Transverse colon (tissue), 4 donors: ENCODE measurements around the gene RASL12. TPM values are rescaled to one million over a fixed set of nuclear protein-coding genes. Genes with fewer than 3 reads are reported as not detected.

ENCODE experiments used
- DNase-seq: peaks from one replicate; pipeline ENCODE4 v3.0.0-alpha.2; 2019
- H3K27ac ChIP-seq, 4 donors: fragments of 200-600 bp; sonication (generic); 2 replicates each; pipeline ENCODE4 v1.5.1; 2016 to 2018; ENCODE audit warnings: inconsistent platforms in 4 of 4
- H3K27me3 ChIP-seq: fragments of 200-600 bp; sonication (generic); 2 replicates; pipeline ENCODE4 v1.5.1; 2017; ENCODE audit warnings: inconsistent platforms
- H3K36me3 ChIP-seq, 4 donors: fragments of 200-600 bp; sonication (generic); 2 replicates each; pipeline ENCODE4 v1.5.1; 2017 to 2019; ENCODE audit warnings: inconsistent platforms in 4 of 4
- H3K4me1 ChIP-seq, 4 donors: fragments of 200-600 bp; sonication (generic); 2 replicates each; pipeline ENCODE4 v1.5.1; 2017 to 2020; ENCODE audit warnings: inconsistent platforms in 4 of 4
- H3K4me3 ChIP-seq, 4 donors: fragments of 200-600 bp; sonication (generic); 1 replicate in 1 of 4; 2 replicates in 3 of 4; pipeline versions ENCODE4 v1.5.1 to v1.6.1; 2017 to 2019; ENCODE audit warnings: inconsistent platforms in 4 of 4
- H3K9me3 ChIP-seq, 2 donors: fragments of 200-600 bp; sonication (generic); 2 replicates each; pipeline ENCODE4 v1.5.1; 2017 to 2019; ENCODE audit warnings: inconsistent platforms in 2 of 2
- CTCF ChIP-seq, 5 experiments: fragments of 200-600 bp in 3 of 5; fragments of 450-650 bp in 2 of 5; sonication (generic) in 3 of 5; IDR thresholded peaks; 1 replicate in 2 of 5; 2 replicates in 3 of 5; pipeline ENCODE4 v1.5.1; 2016 to 2017; ENCODE audit warnings: antibody characterized with exemption in 5 of 5, inconsistent platforms in 3 of 5, mild to moderate bottlenecking in 2 of 5, moderate library complexity in 1 of 5
- EP300 ChIP-seq: sonication (generic); formaldehyde crosslinking; IDR thresholded peaks from one replicate; pipeline ENCODE4 v1.6.1; 2017; ENCODE audit warnings: antibody characterized with exemption, low read depth
- POLR2A ChIP-seq: fragments of 450-650 bp; IDR thresholded peaks from one replicate; pipeline ENCODE4 v1.6.1; 2016; ENCODE audit warnings: antibody characterized with exemption, mild to moderate bottlenecking, moderate library complexity
- POLR2AphosphoS5 ChIP-seq, 3 donors: sonication (generic); formaldehyde crosslinking; IDR thresholded peaks; one replicate each; pipeline ENCODE4 v1.6.1; 2016; ENCODE audit warnings: antibody characterized with exemption in 3 of 3
- WGBS, 2 donors: methylation state at CpG; one replicate each; pipeline ENCODE4 v1.1.5; 2018; ENCODE audit warnings: low coverage in 1 of 2; 5-methylcytosine and 5-hydroxymethylcytosine counted together
- in situ Hi-C, 4 donors: fragments of 200-750 bp; cut with MboI; loops; one replicate each; pipeline versions ENCODE4 v1.15.0 to v1.15.1; 2017; ENCODE audit warnings: low sequenced_read_pairs in 3 of 4, low pct_ligation_motif_present in 1 of 4, low pct_unique_long_range_greater_than_20kb in 1 of 4
- intact Hi-C: fragments of 100-400 bp; cut with DNase I; formaldehyde crosslinking; loops from one replicate; pipeline ENCODE4 v1.15.1; 2023; ENCODE audit warnings: low total_unique reads
- total RNA-seq, 4 donors: library from RNA; depleted of rRNA; stranded (reverse); fragments of >200 nt; gene quantifications; one replicate each; pipeline ENCODE4 v1.1.0, GENCODE V29; 2016

Gene RASL12
- total RNA-seq, 4 donors from 2014 or later, result 13.9 to 46.8 (median 16.4) TPM

GRCh38 chr15:65087411-65087810, 19.6 kb upstream of the RASL12 start:
- Histone ChIP-seq H3K27ac (peak overlapping the region; percentile 84 to 91 (median 88)), H3K4me3 (no peak overlapping the region), H3K27me3 (no peaks in the 10 kb centered on the region), H3K36me3 (no peaks in the 10 kb centered on the region), H3K9me3 (no peaks in the 10 kb centered on the region), H3K4me1 (peaks cover 29 to 51% (median 43%) of the 10 kb centered on the region in 4 donors)
- TF ChIP-seq POLR2A, result no peak
- TF ChIP-seq EP300, result no peak
- TF ChIP-seq CTCF (IDR thresholded peaks at IDR 0.05), result no peak
- TF ChIP-seq POLR2AphosphoS5 (IDR thresholded peaks at IDR 0.05), result no peak
- WGBS, 2 donors, result 64% methylated on average over 2 of the region's 3 CpGs; no CpG with 5 or more reads in 1 of the 2 donors
- intact Hi-C loops (no loop called here), in situ Hi-C loops (loop anchor here in 1 of 4 donors (10.0 kb wide), 1 partner anchor 53 kb away; no protein-coding TSS in a partner anchor)
- no peak for DNase-seq

- TF ChIP-seq CTCF (IDR thresholded peaks at IDR 0.05) (peak in 1 of 5 experiments; percentile 19), POLR2A (no peak), EP300 (no peak), POLR2AphosphoS5 (IDR thresholded peaks at IDR 0.05) (no peak)
- no peaks in the 10 kb centered on the region for H3K27me3 ChIP-seq
- peaks cover 35 to 59% (median 50%) of the 10 kb centered on the region in 4 donors for H3K4me1 ChIP-seq
- H3K36me3 ChIP-seq, result no peaks in the 10 kb centered on the region
- no peak for DNase-seq
- WGBS, 2 donors, result 86% methylated on average over 6 of the region's 6 CpGs; no CpG with 5 or more reads in 1 of the 2 donors
- in situ Hi-C loops, result loop anchor here in 1 of 4 donors (10.0 kb wide), 1 partner anchor 52 kb away; no protein-coding TSS in a partner anchor
- no peaks in the 10 kb centered on the region for H3K9me3 ChIP-seq
- no peak overlapping the region for H3K4me3 ChIP-seq
- peak overlapping the region; percentile 84 to 91 (median 88) for H3K27ac ChIP-seq
- intact Hi-C loops, result no loop called here
Measured at GRCh38 chr15:65086680-65087111, 18.9 kb upstream of the RASL12 start.

GRCh38 chr15:65085990-65086679, 18.3 kb upstream of the RASL12 start:
- peak; percentile 57 for DNase-seq
- H3K9me3 ChIP-seq, result no peaks in the 10 kb centered on the region
- intact Hi-C loops, result no loop called here
- in situ Hi-C loops, result loop anchor here in 1 of 4 donors (10.0 kb wide), 1 partner anchor 51 kb away; no protein-coding TSS in a partner anchor
- H3K4me3 ChIP-seq, result no peak overlapping the region
- H3K36me3 ChIP-seq, result no peaks in the 10 kb centered on the region
- no peaks in the 10 kb centered on the region for H3K27me3 ChIP-seq
- peaks cover 35 to 61% (median 50%) of the 10 kb centered on the region in 4 donors for H3K4me1 ChIP-seq
- TF ChIP-seq CTCF (IDR thresholded peaks at IDR 0.05), result peak; percentile 22 to 43 (median 33)
- no peak for TF ChIP-seq POLR2A
- TF ChIP-seq POLR2AphosphoS5 (IDR thresholded peaks at IDR 0.05), result no peak
- WGBS, 2 donors, result 88% methylated on average over 6 of the region's 6 CpGs; no CpG with 5 or more reads in 1 of the 2 donors
- peak overlapping the region; percentile 84 to 91 (median 88) for H3K27ac ChIP-seq

- 80 to 87% methylated on average over 2 to 8 of the region's 8 CpGs for WGBS, 2 donors
- DNase-seq, result no peak
- H3K9me3 ChIP-seq, result no peaks in the 10 kb centered on the region
- no peaks in the 10 kb centered on the region for H3K36me3 ChIP-seq
- H3K27ac ChIP-seq, result peak overlapping the region in 2 of 4 donors; percentile 23 to 89
- intact Hi-C loops, result no loop called here
- in situ Hi-C loops, result loop anchor here in 1 of 4 donors (10.0 kb wide), 1 partner anchor 50 kb away; no protein-coding TSS in a partner anchor
- TF ChIP-seq POLR2A (no peak), CTCF (IDR thresholded peaks at IDR 0.05) (no peak), POLR2AphosphoS5 (IDR thresholded peaks at IDR 0.05) (no peak), EP300 (no peak)
- peaks cover 35 to 61% (median 50%) of the 10 kb centered on the region in 4 donors for H3K4me1 ChIP-seq
- no peaks in the 10 kb centered on the region for H3K27me3 ChIP-seq
- H3K4me3 ChIP-seq, result no peak overlapping the region
Measured at GRCh38 chr15:65085207-65085753, 17.5 kb upstream of the RASL12 start.
